M059J (cell line): ENCODE data around the gene ZBTB7A. TPM values are rescaled to one million over a fixed set of nuclear protein-coding genes. Genes with fewer than 3 reads are reported as not detected.

Source experiments
- DNase-seq: peaks from one replicate; pipeline ENCODE4 v3.0.0-alpha.2; 2012; ENCODE audit warnings: low read depth
- total RNA-seq: library from RNA; depleted of rRNA; stranded (reverse); fragments of >200 nt; shearing (Covaris generic); gene quantifications from 2 replicates; pipeline ENCODE4 v1.2.3, GENCODE V29; 2014; rRNA removed

Gene ZBTB7A
- 6.1 and 17.7 TPM in 2 replicates for total RNA-seq

- peak; percentile 77 for DNase-seq
Measured at GRCh38 chr19:4066682-4067395, at the start of gene ZBTB7A. Gene ZBTB7A (minus strand): TSS chr19:4066899. CDS start chr19:4055232, 11,667 bp downstream.

DNA sequence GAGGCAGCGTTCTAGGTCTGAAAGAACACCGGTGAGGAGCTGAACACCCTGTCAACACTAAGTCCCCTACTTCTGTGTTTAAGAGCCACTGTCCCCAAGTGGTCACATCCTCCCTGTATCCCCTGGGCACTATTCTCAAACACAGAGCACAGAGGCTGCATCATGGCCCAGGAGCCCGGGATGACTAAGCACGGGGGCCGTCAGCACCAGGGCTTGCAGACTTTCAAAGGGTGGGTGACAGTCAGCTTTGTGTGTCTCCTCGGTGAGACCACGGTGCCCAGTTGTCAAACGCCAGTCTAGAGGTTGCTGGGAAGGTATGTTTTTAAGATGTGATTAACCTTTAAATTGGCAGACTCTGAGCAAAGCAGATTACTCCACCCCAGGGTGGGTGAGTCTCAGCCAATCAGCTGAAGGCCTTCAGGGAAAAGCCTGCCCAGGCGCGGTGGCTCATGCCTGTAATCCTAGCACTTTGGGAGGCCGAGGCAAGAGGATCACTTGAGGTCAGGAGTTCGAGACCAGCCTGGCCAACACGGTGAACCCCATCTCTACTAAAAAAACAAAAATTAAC lies 49.2 kb upstream of the ZBTB7A start:
- no peak for DNase-seq

- DNase-seq, result no peak
Measured at GRCh38 chr19:4115050-4115817, 48.5 kb upstream of the ZBTB7A start.

DNA sequence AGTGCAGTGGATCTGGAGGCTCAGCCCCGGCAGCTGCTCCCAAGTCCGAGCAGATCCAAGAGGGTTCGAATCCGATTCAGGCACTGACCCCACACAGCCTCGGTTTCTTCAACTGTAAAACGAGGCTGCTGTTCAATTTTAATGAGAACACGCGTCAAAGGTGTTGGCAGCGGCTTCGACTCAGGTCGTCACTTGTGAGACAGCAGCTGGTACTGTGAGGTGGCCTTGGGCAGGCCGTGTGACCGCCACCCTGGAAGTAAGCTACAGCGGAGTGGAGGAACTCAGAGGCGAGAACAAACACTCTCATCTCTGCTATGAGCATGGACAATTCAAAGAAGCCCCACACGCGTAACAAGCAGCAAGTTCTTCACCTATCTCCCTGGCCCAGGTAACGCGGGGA lies 47.5 kb upstream of the ZBTB7A start:
- no peak for DNase-seq

DNA sequence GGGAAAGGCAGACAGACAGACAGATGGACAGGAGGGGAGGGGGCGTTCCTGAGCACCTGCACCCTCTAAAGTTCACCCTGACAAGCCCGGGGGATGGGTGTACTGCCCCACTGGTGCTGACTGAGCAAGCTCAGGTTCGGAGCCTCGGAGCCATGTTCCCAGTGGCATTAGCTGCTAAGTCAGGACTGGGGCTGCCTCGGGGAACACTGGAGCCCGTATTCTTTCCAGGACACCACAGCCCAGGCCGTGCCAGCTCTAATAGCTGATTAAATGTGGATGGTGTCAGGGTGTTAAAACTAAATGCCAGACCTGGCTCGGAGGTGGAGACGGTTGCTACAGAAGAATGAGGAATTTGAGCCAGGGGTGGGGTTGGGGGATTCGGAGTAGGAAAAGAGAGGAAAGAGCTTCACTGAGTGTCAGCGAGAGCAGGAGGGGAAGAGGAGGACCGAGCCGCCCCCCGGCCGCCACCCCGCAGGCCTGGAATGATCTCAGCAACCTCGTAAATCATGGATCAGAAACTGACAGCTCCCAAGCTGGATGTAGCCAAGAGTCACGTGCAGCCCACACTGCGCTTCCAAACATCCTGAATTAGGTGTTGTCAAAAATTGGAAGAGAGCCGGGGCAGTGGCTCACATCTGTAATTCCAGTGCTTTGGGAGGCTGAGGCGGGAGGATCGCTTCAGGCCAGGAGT lies 46.8 kb upstream of the ZBTB7A start:
- DNase-seq, result no peak

- no peak for DNase-seq
Measured at GRCh38 chr19:4112367-4112766, 45.7 kb upstream of the ZBTB7A start.

GRCh38 chr19:4109626-4109945 lies 42.9 kb upstream of the ZBTB7A start:
- no peak for DNase-seq

DNA sequence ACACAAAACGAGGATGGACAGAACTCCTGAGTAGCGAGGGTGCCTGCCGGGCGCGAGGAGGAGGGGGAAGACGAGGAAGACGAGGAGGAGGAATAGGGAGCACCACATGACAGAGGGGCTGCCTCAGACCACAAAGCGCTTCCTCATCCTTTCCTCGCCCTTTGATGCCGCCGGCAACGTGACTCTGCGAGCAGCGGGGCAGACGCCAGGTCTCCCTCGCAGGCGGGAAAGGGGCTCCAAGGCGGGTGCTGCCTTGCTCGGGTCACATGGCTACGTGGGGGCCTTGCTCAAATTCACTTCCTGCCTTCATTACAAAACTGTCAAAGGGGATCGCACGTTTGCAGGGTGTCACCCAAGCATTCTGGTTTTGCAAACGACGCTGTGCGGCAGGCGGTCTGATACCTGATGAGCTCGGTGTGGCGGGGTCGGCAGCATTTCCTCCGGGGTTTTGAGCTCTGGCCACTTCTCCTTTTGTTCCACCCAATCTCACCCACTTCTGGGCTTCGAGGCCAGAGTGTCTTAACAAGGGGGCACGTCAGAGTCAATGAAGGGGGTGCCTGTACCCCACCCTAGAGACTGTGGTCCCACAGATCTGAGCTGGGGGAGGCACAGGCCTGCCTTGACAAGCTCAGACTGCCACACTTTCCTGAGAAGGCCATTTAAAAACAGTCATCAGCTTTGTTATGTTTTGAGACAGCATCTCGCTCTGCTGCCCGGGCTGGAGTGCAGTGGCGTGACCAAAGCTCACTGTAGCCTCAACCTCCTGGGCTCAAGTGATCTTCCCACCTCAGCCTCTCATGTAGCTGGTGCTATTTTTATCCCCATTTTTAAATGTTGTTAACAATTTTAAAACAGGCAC lies 42.3 kb upstream of the ZBTB7A start:
- no peak for DNase-seq

- peak; percentile 38 for DNase-seq
Measured at GRCh38 chr19:4103080-4103433, 36.4 kb upstream of the ZBTB7A start.

DNA sequence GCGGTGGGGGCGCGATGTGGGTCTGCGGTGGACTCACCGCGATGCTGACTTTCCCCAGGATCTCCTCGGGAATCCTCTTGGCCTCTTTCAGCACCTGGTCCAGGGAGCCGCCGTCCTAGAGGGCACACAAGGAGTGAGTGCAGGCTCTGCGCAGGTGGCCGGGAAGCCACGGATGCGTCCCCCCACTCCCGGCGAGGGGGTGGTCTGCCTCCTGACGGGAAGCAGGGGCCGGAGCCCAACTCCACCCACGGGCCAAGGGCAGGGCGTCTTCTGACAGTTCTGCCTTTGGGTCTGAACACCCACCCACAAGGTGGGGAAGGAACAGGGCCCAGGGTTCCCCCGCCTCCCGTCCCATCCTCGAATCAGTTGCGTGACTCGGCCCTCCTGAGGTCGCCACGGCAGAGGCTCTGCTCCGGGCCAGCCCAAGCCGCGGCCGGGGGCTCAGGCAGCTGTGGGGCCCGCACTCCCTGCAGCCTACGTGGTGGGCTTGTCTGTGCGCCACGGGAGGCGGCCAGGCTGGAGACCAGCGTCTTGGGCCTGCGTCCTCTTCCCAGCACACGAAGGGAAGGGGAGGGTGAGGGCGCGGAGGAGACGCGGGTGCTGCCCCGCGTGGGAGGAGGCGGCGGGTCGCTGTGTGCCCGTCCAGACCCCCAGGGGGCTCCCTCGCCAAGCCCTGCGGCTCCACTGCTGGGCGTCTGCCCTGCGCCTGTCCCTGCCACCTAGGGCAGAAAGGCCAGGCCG lies 35.8 kb upstream of the ZBTB7A start:
- no peak for DNase-seq

- no peak for DNase-seq
Measured at GRCh38 chr19:4101496-4101770, 34.7 kb upstream of the ZBTB7A start.

- no peak for DNase-seq
Measured at GRCh38 chr19:4100647-4101495, 34.2 kb upstream of the ZBTB7A start.

GRCh38 chr19:4099041-4099764 lies 32.5 kb upstream of the ZBTB7A start:
- no peak for DNase-seq

DNA sequence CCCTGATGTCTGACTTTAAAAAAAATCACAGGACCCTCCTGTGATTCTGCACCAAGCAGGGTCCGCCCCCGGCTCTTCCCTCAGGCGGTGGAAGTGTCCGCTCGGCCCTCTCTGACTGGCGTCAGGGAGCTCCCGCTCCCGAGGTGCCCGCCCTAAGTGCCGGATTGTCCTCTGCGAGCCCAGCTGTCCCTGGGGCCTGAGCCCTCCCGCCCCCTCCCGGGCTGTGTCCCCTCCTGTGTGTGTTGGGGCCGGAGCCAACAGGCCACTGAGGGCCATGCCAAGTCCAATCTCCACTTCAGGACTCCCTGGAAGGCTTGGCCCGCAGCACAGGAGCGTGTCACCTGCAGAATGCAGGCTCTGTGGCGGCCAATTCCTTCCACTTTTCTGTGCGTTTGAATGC lies 31.8 kb upstream of the ZBTB7A start:
- DNase-seq, result no peak

DNA sequence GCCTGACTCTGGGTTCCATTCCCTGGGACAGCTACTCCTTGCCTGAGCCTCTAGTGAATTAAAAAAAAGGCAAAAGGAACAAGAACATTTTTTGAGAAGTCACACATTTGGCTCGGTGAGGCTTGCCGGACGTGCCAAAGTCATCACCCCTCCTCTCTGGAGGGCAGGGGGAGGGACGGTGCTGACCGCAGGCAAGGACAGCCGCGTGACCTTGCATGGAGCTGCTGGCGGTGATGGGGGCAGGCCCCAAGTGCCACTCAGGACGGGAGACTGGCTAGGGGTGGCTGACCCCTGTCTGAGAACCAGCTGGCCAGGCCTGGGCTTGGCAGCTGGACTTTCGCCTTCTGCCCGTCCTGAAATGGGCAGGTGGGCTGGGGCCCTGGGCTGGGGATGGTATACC lies 30.8 kb upstream of the ZBTB7A start:
- DNase-seq, result no peak

DNA sequence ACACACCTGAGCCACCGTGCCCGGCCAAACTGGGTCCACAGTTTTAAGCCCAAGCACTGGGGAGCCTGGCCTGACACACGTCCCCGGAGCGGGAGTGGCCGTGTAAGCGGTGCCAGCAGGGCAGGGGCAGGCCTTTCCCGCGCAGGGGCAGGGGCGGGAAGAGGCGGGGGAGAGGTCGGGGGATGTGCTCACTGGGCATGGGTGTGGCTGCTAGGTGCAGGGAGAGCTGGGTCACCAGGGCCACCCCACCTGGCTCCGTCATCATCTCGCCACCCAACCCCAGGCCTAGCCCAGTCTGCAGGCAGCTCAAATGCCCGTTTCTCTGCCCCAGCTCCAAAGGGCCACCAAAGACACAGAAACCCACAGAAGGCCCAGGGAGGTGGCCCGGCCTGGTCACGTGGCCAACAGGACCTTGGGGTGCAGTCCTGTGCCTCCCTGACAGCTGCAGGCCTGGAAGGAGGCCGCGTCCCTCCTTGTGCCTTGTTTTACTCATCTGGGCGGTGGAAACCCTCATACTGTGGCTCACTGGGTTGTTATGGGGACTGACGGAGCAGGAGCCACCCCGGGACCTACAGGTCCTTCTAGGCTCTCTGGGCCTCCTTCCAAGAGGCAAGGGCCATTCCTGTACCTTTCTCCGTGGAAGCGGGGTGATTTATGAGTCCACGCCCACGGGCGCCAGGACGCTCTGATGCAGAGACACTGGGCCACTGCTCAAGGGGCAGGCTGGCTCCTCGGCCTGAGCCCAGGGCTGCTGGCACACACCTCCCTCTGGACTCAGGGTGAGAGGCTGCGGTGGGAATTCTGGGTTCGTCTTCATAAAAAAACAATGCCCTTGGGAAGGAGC lies 29.6 kb upstream of the ZBTB7A start:
- DNase-seq, result no peak

GRCh38 chr19:4095488-4095844 lies 28.8 kb upstream of the ZBTB7A start:
- DNase-seq, result no peak

- no peak for DNase-seq
Measured at GRCh38 chr19:4094761-4095487, 28.2 kb upstream of the ZBTB7A start.
